Activated CD8-positive, alpha-beta memory T cell treated with anti-CD3 and anti-CD28 coated beads for 36 hours (primary cell): ENCODE data around the gene ZNF263. TPM values are rescaled to one million over a fixed set of nuclear protein-coding genes. Genes with fewer than 3 reads are reported as not detected.

Source experiments
- CTCF ChIA-PET: fragments of 350-600 bp; sonication (Branson Sonifier 250); formaldehyde crosslinking; loops from one replicate; lab custom pipeline; 2021; ENCODE audit warnings: antibody characterized with exemption; lab: Charles Lee
- POLR2A ChIA-PET: fragments of 350-600 bp; sonication (Branson Sonifier 250); formaldehyde crosslinking; loops from one replicate; lab custom pipeline; 2021; ENCODE audit warnings: antibody characterized with exemption; lab: Charles Lee
- total RNA-seq, 2 experiments: library from RNA; stranded (reverse); gene quantifications; one replicate each; pipeline ENCODE4 v1.2.3, GENCODE V29; 2021

The ZNF263 gene
- total RNA-seq = 10 to 100 TPM; 26.2 to 27.0 TPM

GRCh38 chr16:3282730-3283542 lies at the start of gene ZNF263:
ZNF263 (plus strand) TSS chr16:3283491; CDS start chr16:3283819, 328 bp downstream.
- POLR2A ChIA-PET = interaction anchor here (0.6 to 3.2 kb wide), 8 partner anchors 13 to 160 kb away, joined by 3 to 14 read pairs (median 4); partner anchors contain the start of genes NAA60, TIGD7, ZNF213 and ZNF597
- CTCF ChIA-PET = interaction anchor here (0.9 to 3.0 kb wide), 3 partner anchors 15 to 35 kb away, joined by 3 to 15 read pairs (median 3); no protein-coding TSS in a partner anchor

- POLR2A ChIA-PET = interaction anchor here (0.6 kb wide), 1 partner anchor 25 kb away, joined by 3 read pairs; no protein-coding TSS in a partner anchor
- CTCF ChIA-PET = interaction anchor here (0.6 kb wide), 1 partner anchor 1021 kb away, joined by 3 read pairs; no protein-coding TSS in a partner anchor
Measured at GRCh38 chr16:3234543-3234856, 48.8 kb upstream of the ZNF263 start.

- CTCF ChIA-PET = interaction anchor here (0.6 to 1.3 kb wide), 2 partner anchors 13 to 465 kb away, joined by 3 read pairs; no protein-coding TSS in a partner anchor
- POLR2A ChIA-PET = no interaction called here
Measured at GRCh38 chr16:3234857-3235561, 48.3 kb upstream of the ZNF263 start, which contains the start of gene ZNF200. ZNF200 (minus strand) TSS chr16:3235158; CDS start chr16:3233755, 1,403 bp downstream.

- CTCF ChIA-PET = interaction anchor here (0.6 to 1.3 kb wide), 2 partner anchors 15 to 464 kb away, joined by 3 read pairs; no protein-coding TSS in a partner anchor
- POLR2A ChIA-PET = no interaction called here
Measured at GRCh38 chr16:3235856-3236669, 47.2 kb upstream of the ZNF263 start.

GRCh38 chr16:3241761-3242160 lies 41.5 kb upstream of the ZNF263 start:
- POLR2A ChIA-PET = no interaction called here
- CTCF ChIA-PET = no interaction called here

- CTCF ChIA-PET = no interaction called here
Measured at GRCh38 chr16:3242709-3243108, 40.6 kb upstream of the ZNF263 start.

GRCh38 chr16:3243882-3244281 lies 39.4 kb upstream of the ZNF263 start:
- POLR2A ChIA-PET = no interaction called here
- CTCF ChIA-PET = no interaction called here

More at GRCh38 chr16:3242709-3243108, 40.6 kb upstream of the ZNF263 start:
- POLR2A ChIA-PET = no interaction called here

GRCh38 chr16:3246002-3246401 lies 37.3 kb upstream of the ZNF263 start:
- ChIA-PET CTCF (interaction anchor here (1.6 kb wide), 1 partner anchor 20 kb away, joined by 4 read pairs; no protein-coding TSS in a partner anchor), POLR2A (no interaction called here)

GRCh38 chr16:3246876-3247275 lies 36.4 kb upstream of the ZNF263 start:
- POLR2A ChIA-PET = no interaction called here
- CTCF ChIA-PET = interaction anchor here (1.6 kb wide), 1 partner anchor 20 kb away, joined by 4 read pairs; no protein-coding TSS in a partner anchor

- POLR2A ChIA-PET = no interaction called here
- CTCF ChIA-PET = interaction anchor here (1.0 kb wide), 1 partner anchor 35 kb away, joined by 3 read pairs; no protein-coding TSS in a partner anchor
Measured at GRCh38 chr16:3248596-3248995, 34.7 kb upstream of the ZNF263 start.

- CTCF ChIA-PET = interaction anchor here (1.0 kb wide), 1 partner anchor 35 kb away, joined by 3 read pairs; no protein-coding TSS in a partner anchor
- POLR2A ChIA-PET = no interaction called here
Measured at GRCh38 chr16:3249020-3249419, 34.3 kb upstream of the ZNF263 start.

GRCh38 chr16:3249451-3249850 lies 33.8 kb upstream of the ZNF263 start:
- ChIA-PET POLR2A (no interaction called here), CTCF (interaction anchor here (1.0 kb wide), 1 partner anchor 34 kb away, joined by 3 read pairs; no protein-coding TSS in a partner anchor)

- ChIA-PET POLR2A (no interaction called here), CTCF (no interaction called here)
Measured at GRCh38 chr16:3252967-3253366, 30.3 kb upstream of the ZNF263 start.

- CTCF ChIA-PET = no interaction called here
- POLR2A ChIA-PET = no interaction called here
Measured at GRCh38 chr16:3254309-3254708, 29.0 kb upstream of the ZNF263 start.

GRCh38 chr16:3256146-3256865 lies 27.0 kb upstream of the ZNF263 start, which contains the start of gene MEFV:
MEFV (minus strand) TSS chr16:3256633; CDS start chr16:3256587, 46 bp downstream.
- ChIA-PET POLR2A (no interaction called here), CTCF (no interaction called here)

GRCh38 chr16:3256866-3257465 lies 26.3 kb upstream of the ZNF263 start:
- ChIA-PET CTCF (no interaction called here), POLR2A (interaction anchor here (0.6 kb wide), 1 partner anchor 824 kb away, joined by 3 read pairs; no protein-coding TSS in a partner anchor)

- ChIA-PET POLR2A (interaction anchor here (0.5 kb wide), 1 partner anchor 26 kb away, joined by 3 read pairs; no protein-coding TSS in a partner anchor), CTCF (no interaction called here)
Measured at GRCh38 chr16:3259836-3260235, 23.5 kb upstream of the ZNF263 start.
